NOMO-1 treated with dmso at 0.1 percent for 144 hours (cell line): ENCODE measurements around the gene PKIG.
"Not testable (repeated sequence)": the region's sequence is repeated elsewhere in the genome, so short reads cannot be mapped to it uniquely, and the experiment has no call there.

ENCODE experiments used
- DNase-seq: peaks from one replicate; lab custom pipeline; 2025; ENCODE audit not compliant: unreplicated experiment; lab: John Stamatoyannopoulos, UW

PKIG gene

DNA sequence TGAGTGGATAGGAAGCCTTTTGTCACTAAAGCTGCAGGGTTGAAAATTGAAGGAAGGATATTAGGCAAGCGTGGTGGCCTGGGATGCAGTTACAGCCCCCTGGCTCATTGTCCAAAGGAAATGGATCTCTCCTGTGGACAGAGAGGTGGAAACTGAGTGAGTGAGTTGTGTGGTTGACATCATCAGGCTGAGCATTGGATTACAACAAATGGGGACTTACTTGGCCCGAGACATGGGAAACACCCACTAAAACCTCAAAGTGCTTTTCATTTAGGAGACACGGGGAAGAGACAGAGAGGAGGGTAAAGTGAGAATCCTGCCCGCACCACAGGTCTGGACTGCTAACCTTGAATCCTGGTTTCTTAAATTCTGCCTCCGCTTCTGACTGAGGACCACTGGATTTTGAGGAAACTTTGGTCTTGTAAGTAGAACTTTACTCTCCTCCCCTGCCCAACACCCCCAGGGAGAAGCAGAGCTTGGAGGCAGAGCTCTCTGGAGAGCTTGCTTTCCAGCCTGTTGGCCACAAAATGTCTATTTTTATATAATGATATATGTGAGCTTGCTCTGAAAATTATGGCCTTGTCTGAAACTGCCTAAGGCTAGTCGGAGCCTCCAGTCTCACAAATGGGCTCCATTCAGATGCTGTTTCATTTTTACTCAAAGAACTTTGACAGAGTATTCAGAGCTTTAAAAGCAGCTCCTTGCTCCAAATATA lies at the start of gene PKIG:
Gene PKIG, plus strand, starts transcription at position 269 of the 715 bp plus-strand sequence. CDS start 31,978 bp downstream, outside the sequence.
- DNase-seq, result no peak

DNA sequence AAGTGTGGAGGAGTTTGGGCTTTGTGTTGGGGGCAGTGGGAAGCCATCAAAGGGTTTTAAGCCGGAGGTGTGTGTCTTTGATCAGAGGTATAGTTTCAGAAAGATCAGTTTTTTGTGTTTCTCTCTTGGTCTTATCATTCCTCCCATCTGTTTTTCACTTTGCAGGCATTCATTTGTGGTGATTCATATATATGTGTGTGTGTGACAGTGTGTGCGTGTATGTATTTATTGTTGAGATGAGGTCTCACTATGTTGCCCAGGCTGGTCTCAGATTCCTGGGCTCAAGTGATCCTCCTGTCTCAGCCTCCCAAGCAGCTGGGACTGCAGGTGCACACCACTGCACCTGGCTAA lies 49.4 kb upstream of the PKIG start:
- no peak for DNase-seq

DNA sequence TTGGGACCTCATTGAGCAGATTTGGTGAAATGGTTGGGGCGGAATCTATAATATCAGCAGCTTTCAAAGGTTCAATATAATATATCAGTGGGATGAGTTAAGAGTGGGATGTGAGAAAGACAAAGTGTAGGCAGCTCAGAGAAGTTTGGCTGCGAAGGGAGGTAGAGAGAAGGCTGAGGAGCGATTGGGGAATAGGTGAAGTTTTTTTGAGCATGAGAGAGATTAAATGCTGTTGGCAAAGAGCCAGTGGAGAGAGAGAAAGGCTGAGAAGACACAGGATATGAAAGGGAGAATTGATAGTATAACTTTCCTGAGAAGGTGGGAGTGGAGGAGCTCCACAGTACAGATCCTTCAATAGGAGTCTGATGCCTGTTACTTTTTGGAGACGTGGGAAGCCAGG lies 48.5 kb upstream of the PKIG start:
- DNase-seq, result no peak

DNA sequence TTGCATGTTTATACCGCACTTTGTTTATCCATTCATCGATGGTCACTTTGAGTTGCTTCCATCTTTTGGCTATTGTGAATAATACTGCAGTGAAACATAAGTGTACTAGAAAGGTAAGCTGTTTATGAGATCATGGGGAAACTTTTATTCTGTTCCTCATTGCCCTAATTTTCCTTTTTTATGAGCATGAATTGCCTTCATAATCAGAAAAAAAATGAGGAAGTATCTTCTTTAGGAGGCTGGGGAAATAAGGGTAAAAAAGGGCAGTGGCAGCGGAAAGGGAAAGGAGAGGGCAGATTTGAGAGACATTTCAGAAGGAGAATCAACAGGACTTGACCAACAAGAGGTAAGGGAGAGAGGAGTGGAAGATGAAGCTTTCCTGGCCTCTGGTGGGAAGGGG lies 46.2 kb upstream of the PKIG start:
- DNase-seq, result peak; percentile 25

DNA sequence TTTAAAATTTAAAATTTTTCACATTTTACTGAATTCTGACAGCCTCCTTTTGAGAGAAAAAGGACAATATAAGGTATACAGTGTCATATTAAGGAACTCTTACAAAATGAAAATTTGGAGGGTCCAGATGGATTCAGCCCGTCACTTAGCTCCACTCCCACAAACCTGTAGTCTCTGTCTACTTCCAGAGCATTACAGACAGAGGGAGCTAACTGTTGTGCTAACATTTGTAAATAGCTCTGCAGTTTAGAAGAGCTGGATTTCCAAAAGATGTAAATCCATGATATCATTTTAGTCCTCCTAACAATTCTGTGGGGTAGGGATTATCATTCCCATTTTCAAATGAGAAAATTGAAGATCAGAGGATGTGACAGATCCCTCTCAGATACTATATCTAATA lies 44.4 kb upstream of the PKIG start:
- no peak for DNase-seq

DNA sequence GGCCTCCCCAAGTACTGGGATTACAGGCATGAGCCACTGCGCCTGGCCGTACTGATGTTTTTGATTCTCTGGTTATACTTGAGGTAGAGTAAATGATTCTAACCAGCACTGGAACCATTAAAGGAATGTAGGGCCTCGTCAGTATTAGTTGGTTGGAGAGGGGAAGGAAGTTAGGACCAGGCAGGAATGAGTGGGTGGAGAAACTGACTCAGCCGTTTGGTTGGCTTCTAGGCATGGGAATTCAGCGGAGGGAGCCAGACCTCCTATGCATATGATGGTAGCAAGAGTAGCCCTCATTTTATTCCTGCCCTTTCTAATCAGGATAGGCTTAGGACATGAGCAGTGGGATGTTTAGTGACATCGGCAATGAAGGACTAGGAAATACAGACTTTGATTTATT lies 41.5 kb upstream of the PKIG start:
- DNase-seq, result no peak

DNA sequence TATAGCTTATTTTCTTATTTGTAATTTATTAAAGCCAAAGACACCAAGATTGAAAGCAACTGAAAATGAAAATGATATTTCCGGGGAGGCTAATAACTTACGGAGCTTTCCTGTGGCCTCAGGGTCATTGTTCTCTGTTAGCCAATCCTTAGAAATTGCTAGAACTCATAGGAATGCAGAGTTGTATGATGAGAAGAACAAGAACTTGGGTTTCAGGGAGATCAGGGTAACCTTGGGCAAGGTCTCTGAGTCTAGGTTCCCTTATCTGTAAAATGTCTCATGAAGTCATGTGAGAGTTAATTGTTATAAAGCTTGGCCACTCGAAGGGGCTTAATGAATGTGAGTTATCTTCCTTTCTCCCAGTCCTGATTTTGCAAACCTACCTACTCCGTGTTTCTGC lies 40.4 kb upstream of the PKIG start:
- DNase-seq, result no peak

DNA sequence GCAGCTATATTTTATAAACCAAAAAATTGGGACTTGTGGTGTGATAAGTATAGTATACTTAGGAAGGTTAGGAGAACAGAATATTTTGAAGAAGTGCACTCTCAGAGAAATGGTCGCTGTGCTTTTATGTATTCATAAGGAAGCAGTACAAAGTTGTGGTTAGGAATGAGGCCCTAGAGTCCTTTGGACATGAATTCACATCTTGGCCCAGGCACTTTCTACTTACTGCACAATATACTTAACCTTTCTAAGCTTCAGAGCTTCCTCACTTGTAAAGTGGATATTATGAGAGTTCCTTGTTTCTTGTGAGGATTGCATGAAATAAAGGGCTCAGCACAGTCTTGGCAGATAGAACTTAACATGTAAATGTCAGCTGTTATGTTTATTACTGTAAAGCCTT lies 39.5 kb upstream of the PKIG start:
- DNase-seq, result peak; percentile 28

DNA sequence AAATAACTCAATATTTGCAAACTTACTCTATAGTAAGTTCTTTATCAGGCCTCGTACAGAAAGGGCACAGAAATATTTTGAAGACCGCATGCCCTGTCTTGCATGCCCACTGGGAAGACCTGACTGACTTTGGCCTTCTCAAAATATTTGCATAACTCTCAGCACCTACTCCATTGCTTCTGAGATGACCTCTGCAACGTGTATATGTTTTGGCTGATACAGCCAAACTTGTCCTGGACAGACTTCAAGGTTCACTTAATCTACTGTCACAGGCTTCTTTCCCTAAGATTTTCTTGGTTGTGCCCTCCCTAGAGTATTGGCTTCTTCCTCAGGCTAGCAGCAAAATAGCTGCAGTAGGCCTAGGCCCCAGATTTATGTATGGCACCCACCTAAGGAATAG lies 39.0 kb upstream of the PKIG start:
- DNase-seq, result no peak

DNA sequence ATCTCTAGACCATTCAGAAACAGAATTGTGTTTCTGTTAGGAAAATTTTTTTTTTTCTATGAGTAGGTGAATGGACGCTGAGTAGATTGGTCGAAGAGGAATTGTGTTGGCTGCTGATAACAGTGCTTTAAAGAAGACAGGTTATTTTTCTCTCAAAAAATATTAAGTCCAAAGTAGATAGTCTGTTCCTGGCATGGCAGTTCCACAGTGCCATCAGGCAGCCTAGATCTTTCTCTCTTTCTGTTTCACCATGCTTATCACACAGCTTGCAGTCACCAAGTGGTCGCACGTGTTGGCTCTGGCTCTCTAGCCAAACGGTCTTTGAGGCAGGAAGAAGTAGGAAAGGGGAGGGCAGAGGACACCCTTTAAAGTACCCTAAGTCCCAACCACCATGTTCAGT lies 38.1 kb upstream of the PKIG start:
- DNase-seq, result no peak

DNA sequence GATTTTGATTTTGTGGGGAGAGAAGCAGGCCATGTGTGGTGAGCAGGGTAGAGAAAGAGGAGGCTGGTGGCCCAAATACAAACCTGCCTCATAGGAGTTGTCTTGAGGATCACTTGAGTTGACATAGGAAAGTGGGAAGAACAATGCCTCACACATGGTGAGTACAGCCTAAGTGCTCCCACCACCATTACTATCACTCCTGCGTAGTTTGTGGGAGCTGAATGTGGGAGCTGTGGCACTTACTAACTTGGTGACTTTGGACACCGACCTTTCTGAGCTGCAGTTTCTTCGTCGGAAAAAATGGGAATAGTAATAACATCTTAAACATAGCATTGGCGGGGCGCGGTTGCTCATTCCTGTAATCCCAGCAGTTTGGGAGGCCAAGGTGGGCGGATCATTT lies 35.0 kb upstream of the PKIG start:
- DNase-seq, result no peak

DNA sequence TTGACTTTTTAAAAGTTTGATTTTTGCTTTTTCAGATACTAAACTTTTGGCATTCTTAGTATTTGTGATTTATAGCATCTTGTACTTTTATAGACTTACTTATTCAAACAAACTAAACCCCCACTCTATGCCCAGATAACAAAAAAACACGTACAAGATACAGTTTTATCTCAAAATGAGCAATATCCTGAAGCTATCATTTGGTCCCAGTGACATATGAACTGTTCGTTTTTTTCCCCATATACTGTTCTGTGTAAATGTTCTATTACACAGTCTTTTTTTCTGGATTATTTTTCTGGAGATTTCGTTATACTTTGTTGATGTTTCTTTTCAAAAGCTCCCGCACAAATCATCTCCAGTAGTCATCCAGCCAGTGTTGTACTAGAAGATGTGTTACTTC lies 33.3 kb upstream of the PKIG start:
- DNase-seq, result no peak

DNA sequence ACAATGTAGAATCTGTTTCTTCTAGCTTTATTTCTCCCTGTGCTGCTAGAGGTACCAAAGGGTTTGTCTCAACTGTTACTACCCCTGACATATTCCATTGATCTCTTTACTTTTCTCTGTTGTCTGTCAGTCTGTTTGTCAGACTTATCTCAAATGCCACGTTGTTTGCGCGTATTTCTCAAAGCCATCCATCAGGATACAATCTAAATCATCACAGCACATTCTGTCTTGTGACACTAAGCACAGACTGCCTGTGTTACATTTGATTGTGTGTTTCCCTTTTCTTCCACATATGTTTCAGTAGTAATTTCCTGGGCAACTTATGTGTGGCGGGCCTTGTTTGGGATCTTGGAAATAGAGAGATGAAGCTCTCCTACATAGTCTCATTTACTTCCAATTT lies 30.3 kb upstream of the PKIG start:
- no peak for DNase-seq

DNA sequence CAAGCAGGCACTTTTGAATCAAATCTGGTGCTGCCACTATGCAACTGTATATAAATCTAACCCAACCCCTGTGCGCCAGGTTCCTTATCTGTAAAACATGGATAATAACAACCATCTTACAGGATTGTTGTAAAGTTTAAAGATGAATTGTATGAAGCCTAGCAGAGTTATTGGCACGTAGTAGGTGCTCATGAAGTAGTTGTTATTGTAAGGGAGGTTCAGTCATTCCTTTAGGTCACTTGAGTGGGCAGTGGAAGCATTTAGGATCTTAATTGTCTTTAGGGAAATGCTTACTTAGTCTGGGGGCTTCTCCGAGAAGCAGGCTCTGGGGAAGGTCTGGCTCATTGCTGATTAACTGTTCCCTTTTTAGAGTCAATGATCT lies 29.8 kb upstream of the PKIG start:
- DNase-seq, result no peak

DNA sequence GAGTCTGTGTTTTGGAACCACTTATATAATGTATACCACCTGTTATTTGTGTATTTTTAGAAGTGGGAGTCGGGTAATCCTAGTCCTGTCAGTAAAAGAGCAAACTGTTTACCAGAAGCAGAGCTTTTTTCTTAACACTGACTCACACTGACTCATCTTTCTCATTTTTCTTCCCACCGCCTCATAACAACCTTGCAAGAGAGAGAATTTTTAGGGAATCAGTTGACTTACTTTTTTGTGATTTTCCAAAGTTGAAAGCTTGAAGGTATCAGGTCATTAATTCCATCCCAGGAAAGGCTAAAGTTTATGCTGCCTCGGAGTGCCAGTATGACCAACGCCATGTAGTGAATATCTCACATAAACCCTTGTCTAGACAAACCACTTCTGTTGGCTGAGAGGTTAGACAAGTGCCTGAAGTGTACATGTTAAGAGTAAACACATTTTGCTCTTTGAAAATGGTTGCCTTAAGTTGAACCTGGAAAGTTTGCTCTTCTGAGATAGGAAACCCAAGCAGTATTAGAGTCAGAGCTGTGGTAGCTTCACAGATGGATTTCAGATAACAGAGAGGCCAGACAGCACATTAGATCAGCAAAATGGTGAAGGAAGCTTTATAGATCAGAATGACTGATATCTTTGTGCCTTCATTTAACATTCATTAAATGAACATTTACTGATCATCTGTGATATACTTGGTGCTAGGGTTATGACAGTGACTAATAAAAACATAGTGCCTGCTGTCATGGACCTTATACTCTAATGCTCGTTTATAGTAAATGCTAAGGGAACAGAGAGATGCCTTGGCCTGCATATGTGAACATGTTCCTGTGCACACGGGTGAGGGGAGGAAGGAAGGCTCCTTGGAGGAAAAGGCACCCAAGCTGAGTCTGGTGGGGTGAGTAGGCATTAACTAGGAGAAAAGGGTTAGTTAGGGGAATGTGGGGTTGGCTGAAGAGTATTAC lies 29.1 kb upstream of the PKIG start:
- DNase-seq, result no peak

DNA sequence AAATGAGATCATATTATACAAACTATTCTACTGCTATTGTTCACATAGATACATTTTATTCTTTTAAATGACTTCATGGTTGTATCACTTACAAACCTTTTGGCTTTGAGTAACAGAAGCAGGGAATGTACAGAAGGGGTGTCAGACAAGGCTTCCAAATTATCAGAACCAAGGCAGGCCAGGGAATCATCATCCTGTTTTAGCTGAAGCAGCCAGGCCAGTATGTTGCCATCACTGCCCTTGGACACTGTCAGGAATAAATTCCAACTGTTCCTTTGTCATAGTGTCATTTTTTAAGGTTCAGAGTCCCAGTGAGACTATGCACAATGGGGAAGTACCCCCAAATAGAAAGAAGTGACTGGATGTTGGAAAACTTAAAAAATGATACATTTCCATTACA lies 23.1 kb upstream of the PKIG start:
- DNase-seq, result no peak

DNA sequence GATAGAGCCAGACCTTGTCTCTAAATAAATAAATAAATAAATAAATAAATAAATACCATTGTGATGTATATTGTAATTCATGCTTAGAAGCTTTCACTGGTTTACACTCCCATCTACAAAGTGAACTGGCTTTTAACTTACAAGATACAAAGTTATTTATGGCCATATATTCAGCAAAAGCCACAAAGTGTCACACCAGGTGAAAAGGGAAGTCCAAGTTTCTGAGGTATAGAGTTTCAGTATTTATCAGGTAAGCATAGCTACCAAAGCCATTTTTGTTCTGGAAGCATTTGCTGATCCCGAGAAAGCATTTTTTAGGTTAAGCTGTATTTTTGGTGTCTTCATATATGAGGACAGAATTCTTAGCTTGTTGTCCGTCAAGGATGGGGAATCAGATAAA lies 22.1 kb upstream of the PKIG start:
- no peak for DNase-seq

DNA sequence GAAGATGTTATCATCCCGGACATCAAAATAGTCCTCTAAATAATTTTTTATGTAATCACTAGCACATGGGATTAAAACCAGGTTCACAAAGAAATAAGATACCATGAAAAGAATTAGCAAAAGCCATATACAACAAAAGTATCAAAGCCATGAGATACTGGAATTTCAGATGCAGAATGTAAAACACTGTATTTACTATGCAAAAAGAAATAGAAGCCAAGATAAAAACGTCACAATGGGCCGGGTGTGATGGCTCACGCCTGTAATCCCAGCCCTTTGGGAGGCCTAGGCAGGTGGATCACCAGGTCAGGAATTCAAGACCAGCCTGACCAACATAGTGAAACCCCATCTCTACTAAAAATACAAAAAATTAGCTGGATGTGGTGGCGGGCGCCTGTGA lies 21.6 kb upstream of the PKIG start:
- not testable (repeated sequence) for DNase-seq

DNA sequence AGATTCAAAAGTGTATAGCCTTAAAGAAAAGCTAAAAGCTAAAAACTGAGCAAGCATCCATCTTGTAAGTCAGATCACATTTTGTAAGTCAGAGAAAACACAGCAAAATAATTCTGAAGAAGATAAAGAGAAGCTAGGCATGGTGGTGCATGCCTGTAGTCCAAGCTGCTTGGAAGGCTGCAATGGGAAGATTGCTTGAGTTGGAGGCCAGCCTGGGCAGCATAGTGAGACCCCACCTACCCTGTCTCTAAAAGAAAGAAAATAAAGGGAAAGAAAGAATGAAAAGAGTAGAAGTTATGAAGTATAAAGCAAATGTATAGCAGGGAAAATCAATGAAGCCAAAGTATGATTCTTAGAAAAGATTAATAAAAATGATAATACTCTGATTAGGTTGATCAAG lies 20.5 kb upstream of the PKIG start:
- DNase-seq, result no peak

DNA sequence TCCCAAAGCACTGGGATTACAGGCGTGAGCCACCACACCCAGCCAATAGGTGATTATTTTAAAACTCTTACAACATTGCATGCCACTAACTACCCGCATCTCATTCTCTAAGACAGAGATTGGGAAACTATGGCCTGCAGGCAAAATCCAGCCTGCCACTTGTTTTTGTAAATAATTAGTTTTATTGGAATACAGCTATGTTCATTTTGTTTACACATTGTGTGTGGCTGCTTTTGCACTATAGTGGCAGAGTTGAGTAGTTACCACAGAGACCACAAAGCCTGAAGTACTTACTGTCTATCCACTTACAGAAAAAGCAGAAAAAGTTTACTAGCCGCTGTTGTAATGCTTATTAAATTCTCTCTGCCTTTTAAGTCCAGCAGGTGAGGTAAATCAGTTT lies 16.4 kb upstream of the PKIG start:
- DNase-seq, result no peak

DNA sequence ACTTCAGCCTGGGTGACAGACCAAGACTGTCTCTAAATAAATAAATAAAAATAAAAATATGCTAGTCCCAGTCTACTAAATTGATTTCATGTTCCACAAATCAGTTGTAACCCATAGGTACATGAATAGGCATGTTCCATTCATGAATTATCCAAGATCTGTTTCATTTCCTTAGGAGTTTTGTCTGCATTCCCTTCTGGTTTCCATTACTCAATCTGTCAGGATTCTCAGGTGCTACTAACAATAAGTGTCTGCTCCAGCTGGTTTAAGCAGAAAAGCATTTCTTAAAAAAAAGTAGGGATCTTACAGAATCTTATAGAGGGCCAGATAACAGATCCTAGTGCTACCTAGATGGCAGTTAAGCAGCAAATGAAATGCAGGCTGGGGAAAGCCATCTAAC lies 15.6 kb upstream of the PKIG start:
- no peak for DNase-seq

DNA sequence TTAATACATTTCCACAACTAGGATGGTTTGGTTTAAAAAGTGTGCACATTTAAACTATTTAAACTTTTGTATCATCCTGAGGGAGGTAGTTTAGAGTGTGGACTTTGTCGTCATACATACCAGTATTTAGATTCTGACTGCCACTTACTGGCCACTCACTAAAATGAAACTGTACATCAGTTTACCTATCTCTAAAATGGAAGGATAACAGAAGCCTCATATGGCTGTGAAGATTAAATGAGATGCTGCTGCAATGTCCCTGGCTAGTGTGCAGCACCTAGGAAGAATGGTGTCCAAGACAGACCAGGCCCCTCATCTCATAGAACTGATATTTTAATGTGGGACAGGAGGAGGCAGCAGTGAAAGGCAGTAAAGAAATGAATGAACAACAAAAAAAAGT lies 12.0 kb upstream of the PKIG start:
- DNase-seq, result no peak
